A549 (cell line): ENCODE data around the gene FOXP3.

Experiments
- CTCF ChIP-seq: fragments of >200 bp; sonication (Bioruptor Twin); formaldehyde crosslinking; IDR thresholded peaks from 3 replicates; pipeline ENCODE4 v1.5.1; 2016
- RFX5 ChIP-seq: fragments of 450-650 bp; IDR thresholded peaks from 2 replicates; pipeline ENCODE4 v1.7.1; 2014; ENCODE audit warnings: antibody characterized with exemption, mild to moderate bottlenecking, moderate library complexity
- SREBF2 ChIP-seq: fragments of 450-650 bp; IDR thresholded peaks from 2 replicates; pipeline ENCODE4 v1.6.1; 2014; ENCODE audit warnings: mild to moderate bottlenecking, moderate library complexity
- TP53 ChIP-seq: fragments of 250-450 bp; sonication (Bioruptor Pico); IDR thresholded peaks from 2 replicates; pipeline ENCODE4 v1.5.0; 2021; ENCODE audit warnings: mild to moderate bottlenecking, moderate library complexity
- TF ChIP-seq, protein P1 (sequence below): IDR thresholded peaks from 2 replicates; pipeline ENCODE4 v1.6.1; 2012; ENCODE audit warnings: low read depth, borderline replicate concordance

- TF ChIP-seq CTCF (no peak), SREBF2 (no peak), TP53 (CRISPR knock-in tag) (no peak), RFX5 (no peak)
- TF ChIP-seq, protein P1, sequence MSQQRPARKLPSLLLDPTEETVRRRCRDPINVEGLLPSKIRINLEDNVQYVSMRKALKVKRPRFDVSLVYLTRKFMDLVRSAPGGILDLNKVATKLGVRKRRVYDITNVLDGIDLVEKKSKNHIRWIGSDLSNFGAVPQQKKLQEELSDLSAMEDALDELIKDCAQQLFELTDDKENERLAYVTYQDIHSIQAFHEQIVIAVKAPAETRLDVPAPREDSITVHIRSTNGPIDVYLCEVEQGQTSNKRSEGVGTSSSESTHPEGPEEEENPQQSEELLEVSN = no peak
Measured at GRCh38 chrX:49233887-49234555, 30.5 kb downstream of the FOXP3 start.
